Measurements from ENCODE around the gene PROC.

Gene PROC

DNA sequence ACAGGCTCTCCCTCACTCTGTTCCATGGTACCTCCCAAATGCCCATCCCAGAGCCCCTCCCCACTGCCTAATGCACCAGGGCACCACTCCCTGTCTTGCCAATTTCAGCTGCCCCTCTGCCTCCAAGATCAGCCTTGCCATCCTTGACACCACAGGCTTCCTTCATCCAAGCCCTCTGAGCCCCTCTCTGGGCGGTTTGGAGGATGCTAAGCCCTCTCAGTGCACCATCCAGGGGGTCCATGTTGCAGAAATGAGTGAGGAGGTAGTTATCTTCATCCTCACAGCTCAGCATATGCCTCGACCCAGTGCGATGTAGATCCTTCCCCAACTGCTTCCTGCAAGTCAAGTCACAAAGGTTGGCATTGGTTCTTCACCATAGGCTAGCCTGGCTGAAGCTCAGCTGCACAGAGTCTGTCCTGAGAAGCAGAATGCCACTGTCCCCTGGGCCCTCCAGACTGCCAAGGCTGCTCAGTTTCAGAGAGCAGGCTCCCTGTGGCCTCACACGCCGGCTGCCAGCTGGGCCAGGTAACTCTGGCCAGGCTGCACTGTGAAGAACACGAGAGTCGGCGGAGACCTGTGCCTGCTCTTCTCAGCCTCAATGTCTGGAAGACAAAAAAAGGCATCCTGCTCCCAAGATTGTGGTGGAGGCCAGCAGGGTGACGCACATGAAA lies 20.5 kb upstream of the PROC start:
- no peak overlapping the region for H3K27ac ChIP-seq
- TF ChIP-seq, protein P1, sequence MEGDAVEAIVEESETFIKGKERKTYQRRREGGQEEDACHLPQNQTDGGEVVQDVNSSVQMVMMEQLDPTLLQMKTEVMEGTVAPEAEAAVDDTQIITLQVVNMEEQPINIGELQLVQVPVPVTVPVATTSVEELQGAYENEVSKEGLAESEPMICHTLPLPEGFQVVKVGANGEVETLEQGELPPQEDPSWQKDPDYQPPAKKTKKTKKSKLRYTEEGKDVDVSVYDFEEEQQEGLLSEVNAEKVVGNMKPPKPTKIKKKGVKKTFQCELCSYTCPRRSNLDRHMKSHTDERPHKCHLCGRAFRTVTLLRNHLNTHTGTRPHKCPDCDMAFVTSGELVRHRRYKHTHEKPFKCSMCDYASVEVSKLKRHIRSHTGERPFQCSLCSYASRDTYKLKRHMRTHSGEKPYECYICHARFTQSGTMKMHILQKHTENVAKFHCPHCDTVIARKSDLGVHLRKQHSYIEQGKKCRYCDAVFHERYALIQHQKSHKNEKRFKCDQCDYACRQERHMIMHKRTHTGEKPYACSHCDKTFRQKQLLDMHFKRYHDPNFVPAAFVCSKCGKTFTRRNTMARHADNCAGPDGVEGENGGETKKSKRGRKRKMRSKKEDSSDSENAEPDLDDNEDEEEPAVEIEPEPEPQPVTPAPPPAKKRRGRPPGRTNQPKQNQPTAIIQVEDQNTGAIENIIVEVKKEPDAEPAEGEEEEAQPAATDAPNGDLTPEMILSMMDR (IDR thresholded peaks at IDR 0.05), result no peak
- TF ChIP-seq ZFX (IDR thresholded peaks at IDR 0.05; ENCODE audit: borderline replicate concordance), result no peak

DNA sequence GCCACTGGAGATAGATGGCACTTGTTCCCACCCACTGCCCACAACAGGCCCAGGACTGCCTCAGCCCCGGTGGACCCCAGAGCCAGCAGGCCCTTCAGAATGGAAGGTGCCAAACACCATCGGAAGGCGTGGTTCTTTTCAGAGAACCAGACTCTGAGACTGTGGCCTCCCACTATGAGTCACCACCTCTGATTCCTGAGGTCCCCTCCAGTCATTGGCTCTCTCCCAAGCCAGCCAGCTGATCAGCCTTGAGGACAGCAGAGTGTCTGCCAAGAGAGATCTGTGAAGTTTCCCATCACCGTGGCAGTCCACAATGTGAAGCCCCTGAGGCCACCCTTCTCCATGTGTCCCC lies 20.0 kb upstream of the PROC start:
- H3K27ac ChIP-seq, result no peak overlapping the region
- TF ChIP-seq, protein P1 (IDR thresholded peaks at IDR 0.05), result no peak
- no peak for TF ChIP-seq ZFX (IDR thresholded peaks at IDR 0.05; ENCODE audit: borderline replicate concordance)

DNA sequence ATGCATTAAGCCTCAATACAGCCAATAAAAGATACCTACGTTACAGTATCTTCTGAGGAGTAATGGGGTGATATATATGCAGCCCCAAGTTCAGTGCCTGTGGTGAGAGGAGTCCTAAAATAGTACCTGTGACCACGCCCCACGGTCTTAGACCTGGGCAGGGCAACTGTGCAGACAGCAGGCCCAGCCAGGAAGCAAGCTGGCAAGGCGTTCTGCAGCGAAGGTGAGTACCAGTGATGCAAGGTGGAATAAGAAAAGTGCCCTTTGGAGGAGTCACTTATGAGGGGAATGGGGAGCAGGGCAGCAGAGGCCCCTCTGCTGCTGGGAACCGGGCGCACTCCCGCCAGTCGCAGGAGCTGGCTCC lies 17.7 kb upstream of the PROC start:
- no peak overlapping the region for H3K27ac ChIP-seq
- TF ChIP-seq, protein P1 (IDR thresholded peaks at IDR 0.05), result no peak
- TF ChIP-seq ZFX (IDR thresholded peaks at IDR 0.05; ENCODE audit: borderline replicate concordance), result no peak

DNA sequence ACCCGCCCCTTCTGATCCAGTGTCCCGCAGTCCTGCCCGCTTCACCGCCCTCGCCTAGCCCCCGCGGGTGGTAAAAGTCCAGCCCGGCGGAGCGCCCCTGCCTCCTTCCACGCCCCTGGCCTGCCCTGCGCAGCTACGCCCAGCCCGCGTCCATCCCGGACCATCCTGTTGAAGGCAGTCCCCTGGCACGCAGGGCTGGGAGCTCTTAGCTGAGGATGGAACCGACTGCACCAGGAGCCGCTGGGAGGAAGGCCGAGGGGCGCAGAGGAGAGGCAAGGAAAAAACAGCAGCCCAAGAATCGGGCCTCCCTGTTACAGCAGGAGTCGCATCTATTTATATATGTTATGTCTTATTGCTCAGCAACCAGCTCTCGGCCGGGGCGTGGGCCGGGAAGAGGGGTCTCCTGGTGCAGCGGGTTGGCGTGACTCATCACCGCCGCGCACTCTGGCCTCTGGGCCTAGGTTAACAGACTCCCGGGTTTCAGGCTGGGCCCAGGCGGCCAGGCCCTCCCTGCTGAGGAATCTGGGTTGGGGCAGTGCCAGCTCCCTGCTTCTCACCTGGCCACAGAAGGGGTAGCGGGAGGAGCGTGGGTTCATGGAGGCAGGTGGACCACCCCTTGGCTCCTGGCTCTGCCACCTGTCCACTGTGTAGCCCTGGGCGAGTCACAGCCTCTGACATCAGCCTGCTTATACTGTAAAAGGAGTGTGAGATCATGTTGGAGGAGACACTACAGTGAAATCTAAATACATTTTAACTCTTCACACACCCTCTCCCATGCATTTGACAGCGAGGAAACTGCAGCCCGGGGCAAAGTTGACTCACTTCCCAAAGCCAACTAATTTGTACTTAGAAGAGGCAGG lies 17.1 kb upstream of the PROC start:
- TF ChIP-seq, protein P1 (IDR thresholded peaks at IDR 0.05), result no peak
- no peak overlapping the region for H3K27ac ChIP-seq

DNA sequence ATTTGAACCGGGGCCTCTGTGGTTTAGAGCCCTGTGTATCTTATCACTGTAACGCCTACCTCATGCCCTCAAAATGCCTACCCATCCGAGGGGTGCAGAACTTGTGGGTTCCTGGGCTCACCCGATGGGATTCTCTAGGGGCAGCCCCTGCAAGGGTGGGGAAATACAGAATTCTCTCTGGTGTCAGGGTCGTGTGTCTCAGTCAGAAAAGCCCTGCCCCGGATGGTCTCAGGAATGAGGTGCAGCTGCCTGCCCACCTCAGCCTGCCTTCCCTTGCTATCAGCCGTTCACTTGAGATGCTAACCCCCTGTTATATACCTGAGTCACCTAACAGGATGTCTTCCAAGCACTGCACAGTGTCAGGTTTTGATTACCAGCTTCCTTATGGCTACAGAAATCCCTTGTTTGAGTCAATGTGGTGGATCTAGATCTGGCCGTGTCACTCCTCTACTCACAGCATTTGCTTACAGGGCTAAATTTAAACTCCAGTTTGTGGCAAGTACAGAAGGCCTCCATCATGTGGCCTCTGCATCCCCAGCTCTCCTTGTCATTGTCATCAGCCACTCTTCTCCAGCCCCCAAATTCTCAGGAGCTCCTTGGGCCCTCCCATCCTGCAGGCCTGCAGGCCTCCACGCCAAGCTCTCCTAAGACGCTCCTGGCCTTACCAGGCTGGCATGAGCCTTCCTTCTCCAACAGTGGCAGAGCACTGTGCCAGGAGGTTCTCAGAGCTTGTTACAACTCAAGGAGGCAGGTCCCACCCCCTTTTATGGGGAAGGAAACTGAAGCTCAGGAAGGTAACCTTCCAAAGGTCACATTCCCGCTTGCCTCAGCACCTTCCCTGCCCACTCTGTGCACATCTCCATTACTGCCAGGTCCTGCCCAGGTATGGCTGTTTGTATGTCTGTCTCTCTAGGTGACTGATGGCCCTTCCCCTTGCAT lies 16.2 kb upstream of the PROC start:
- H3K27ac ChIP-seq, result no peak overlapping the region

DNA sequence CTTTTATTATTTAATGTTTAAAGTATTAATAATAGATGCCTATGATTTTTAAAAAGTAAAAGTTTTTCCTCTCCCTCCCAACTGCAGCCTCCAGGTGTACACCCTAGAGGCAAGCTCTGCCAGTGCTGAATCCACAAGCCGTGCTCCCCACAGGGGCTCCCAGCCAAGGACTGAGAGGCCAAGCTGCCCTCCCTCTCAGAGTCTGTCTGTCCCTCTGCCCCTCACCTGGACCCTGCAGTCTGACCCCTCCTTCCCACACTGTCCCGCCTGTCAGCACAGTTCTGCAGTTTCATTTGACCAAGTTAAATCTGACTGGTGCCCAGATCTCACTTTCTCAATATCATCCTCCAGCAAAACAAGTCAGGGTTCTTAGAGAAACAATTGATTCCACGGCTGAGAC lies 14.8 kb upstream of the PROC start:
- no peak for TF ChIP-seq ZFX (IDR thresholded peaks at IDR 0.05; ENCODE audit: borderline replicate concordance)
- TF ChIP-seq, protein P1 (IDR thresholded peaks at IDR 0.05), result no peak
- no peak overlapping the region for H3K27ac ChIP-seq

More for the DNA sequence above, 16.2 kb upstream of the PROC start:
- TF ChIP-seq ZFX (IDR thresholded peaks at IDR 0.05; ENCODE audit: borderline replicate concordance), result no peak

DNA sequence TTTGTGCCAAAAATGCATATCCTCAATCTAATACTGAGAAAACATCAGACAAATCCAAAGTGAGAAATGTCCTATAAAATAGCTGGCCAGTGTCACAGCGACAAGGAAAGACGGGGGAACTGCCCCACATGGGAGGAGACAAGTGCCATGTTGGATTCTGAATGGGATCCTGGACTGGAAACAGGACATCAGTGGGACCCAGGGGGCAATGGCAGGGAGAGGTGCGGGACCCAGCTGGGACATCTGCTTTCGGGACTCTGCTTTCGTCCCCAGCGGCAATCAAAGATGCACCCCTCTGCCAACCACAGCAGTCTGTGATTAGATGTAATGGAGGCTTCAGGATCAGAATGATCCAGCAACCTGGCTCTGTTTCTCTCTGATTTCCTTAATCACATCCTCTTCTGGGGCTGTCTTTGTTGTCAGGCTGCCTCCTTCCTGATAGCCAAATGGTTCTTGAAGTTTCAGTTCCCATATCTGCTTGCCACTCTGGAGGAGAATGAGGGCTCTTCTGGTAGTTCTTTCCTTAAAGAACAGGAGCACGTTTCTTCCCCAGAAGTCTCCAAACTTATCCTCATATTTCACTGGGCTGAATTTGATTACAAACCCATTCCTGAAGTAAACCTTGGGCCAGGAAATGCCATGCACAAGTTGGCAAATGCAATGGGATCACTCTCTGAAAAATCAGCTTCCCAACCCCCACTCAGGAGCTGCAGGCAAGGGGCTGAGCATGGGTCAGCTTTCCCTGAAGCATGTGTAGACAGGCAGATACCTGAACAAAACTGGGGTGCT lies 13.6 kb upstream of the PROC start:
- TF ChIP-seq ZFX (IDR thresholded peaks at IDR 0.05; ENCODE audit: borderline replicate concordance), result no peak
- TF ChIP-seq, protein P1 (IDR thresholded peaks at IDR 0.05), result no peak
- no peak overlapping the region for H3K27ac ChIP-seq

All from 22Rv1 (cell line).